HEK293T (cell line): ENCODE data around the gene ELL3.

ENCODE experiments used
- FOXA1 ChIP-seq: fragments of 450-650 bp; IDR thresholded peaks from 2 replicates; pipeline ENCODE4 v1.6.1; 2016; ENCODE audit warnings: mild to moderate bottlenecking
- FOXM1 ChIP-seq: fragments of 450-650 bp; IDR thresholded peaks from 2 replicates; pipeline ENCODE4 v1.6.1; 2017; ENCODE audit warnings: mild to moderate bottlenecking, borderline replicate concordance
- L3MBTL2 ChIP-seq: fragments of 450-650 bp; conservative IDR thresholded peaks from 2 replicates; pipeline ENCODE4 v1.6.1; 2016; ENCODE audit warnings: mild to moderate bottlenecking
- LEF1 ChIP-seq: fragments of 450-650 bp; IDR thresholded peaks from 2 replicates; pipeline ENCODE4 v1.6.1; 2017; ENCODE audit warnings: mild to moderate bottlenecking, borderline replicate concordance
- SP1 ChIP-seq: fragments of 450-650 bp; IDR thresholded peaks from 2 replicates; pipeline ENCODE4 v1.6.1; 2017
- TARDBP ChIP-seq: fragments of 450-650 bp; IDR thresholded peaks from 2 replicates; pipeline ENCODE4 v1.6.1; 2016
- TF ChIP-seq, protein P1 (sequence below): fragments of 450-650 bp; IDR thresholded peaks from 2 replicates; pipeline ENCODE4 v1.6.1; 2016

DNA sequence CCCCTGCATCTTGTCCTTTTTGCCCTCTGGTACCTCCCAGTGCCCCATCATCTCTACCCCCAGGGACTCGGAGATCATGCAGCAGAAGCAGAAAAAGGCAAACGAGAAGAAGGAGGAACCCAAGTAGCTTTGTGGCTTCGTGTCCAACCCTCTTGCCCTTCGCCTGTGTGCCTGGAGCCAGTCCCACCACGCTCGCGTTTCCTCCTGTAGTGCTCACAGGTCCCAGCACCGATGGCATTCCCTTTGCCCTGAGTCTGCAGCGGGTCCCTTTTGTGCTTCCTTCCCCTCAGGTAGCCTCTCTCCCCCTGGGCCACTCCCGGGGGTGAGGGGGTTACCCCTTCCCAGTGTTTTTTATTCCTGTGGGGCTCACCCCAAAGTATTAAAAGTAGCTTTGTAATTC, 16.9 kb upstream of the ELL3 start:
- TF ChIP-seq FOXM1 (no peak), LEF1 (no peak), SP1 (no peak), TARDBP (no peak), L3MBTL2 (no peak), FOXA1 (no peak)
- TF ChIP-seq, protein P1, sequence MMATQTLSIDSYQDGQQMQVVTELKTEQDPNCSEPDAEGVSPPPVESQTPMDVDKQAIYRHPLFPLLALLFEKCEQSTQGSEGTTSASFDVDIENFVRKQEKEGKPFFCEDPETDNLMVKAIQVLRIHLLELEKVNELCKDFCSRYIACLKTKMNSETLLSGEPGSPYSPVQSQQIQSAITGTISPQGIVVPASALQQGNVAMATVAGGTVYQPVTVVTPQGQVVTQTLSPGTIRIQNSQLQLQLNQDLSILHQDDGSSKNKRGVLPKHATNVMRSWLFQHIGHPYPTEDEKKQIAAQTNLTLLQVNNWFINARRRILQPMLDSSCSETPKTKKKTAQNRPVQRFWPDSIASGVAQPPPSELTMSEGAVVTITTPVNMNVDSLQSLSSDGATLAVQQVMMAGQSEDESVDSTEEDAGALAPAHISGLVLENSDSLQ: no peak
